Measurements from ENCODE around the gene LDLRAD4. TPM values are rescaled to one million over a fixed set of nuclear protein-coding genes. Genes with fewer than 3 reads are reported as not detected.

Gene LDLRAD4
- total and polyA plus RNA-seq, 9 of the 15 experiments (the other 6 are each of a cell fraction or from before 2014, with no cell fraction given), result 0.01 TPM; not detected in 8

GRCh38 chr18:13616525-13617035 is 398.0 kb downstream of the LDLRAD4 start:
- BruUV-seq (replicated peaks), result no TSS peak
- intact Hi-C loops (cut with micrococcal nuclease), result no loop called here
- Histone ChIP-seq H3K4me1 (replicated peaks in 1 of 2; ENCODE audit: control insufficient read depth in 2 of 2, insufficient read depth in 2 of 2, low read length in 2 of 2) (peaks cover 0 to 12% of the 10 kb centered on the region in 2 experiments; a peak in 2 of 5 replicates), H3K4me3 (no peak overlapping the region), H4K20me1 (replicated peaks; ENCODE audit: control insufficient read depth, insufficient read depth, low read length) (no peaks in the 10 kb centered on the region), H3K9ac (ENCODE audit: insufficient read depth in 1 of 2, low read depth in 2 of 2, low read length in 2 of 2) (no peak overlapping the region), H3K27me3 (ENCODE audit: control insufficient read depth in 2 of 2, insufficient read depth in 2 of 2, low read length in 2 of 2) (peaks cover 45 to 57% of the 10 kb centered on the region in 2 experiments), H3K79me2 (ENCODE audit: control insufficient read depth, insufficient read depth, low read length) (no peaks in the 10 kb centered on the region), H3K36me3 (ENCODE audit: control insufficient read depth, insufficient read depth, low read length) (no peaks in the 10 kb centered on the region), H3K4me2 (ENCODE audit: insufficient read depth, low read length) (no peak overlapping the region), H2AFZ (ENCODE audit: low read depth, low read length) (no peak overlapping the region), H3K27ac (ENCODE audit: extremely low read depth, low read depth, low read length) (no peak overlapping the region), H3K9me1 (ENCODE audit: control insufficient read depth, insufficient read depth, low read length) (no peaks in the 10 kb centered on the region), H3K9me3 (replicated peaks; ENCODE audit: control insufficient read depth, insufficient read depth, low read depth, low read length) (no peaks in the 10 kb centered on the region)
- ATAC-seq, result no peak
- WGBS (ENCODE audit: insufficient coverage, low coverage, missing lambda C conversion rate), result under 1% methylated on average over 15 of the region's 15 CpGs
- CTCF ChIA-PET (ENCODE audit: low intra/inter-chr PET ratio), result no interaction called here
- in situ Hi-C loops (cut with MboI), result no loop called here
- DNase-seq (ENCODE audit: extremely low read depth in 1 of 4, low spot score in 3 of 4), result no peak
- TF ChIP-seq FOXK1 (CRISPR knock-in tag; IDR thresholded peaks at IDR 0.05; ENCODE audit: borderline replicate concordance) (no peak), TAF1 (IDR thresholded peaks at IDR 0.05; ENCODE audit: control insufficient read depth, extremely low read depth, insufficient read depth, low read length, severe bottlenecking) (no peak), HMG20A (CRISPR knock-in tag; conservative IDR thresholded peaks at IDR 0.05) (no peak), ILF3 (IDR thresholded peaks at IDR 0.05; ENCODE audit: borderline replicate concordance) (no peak), BHLHE40 (IDR thresholded peaks at IDR 0.05; ENCODE audit: low read length) (no peak), PCBP2 (IDR thresholded peaks at IDR 0.05; ENCODE audit: low read depth, low read length, poor library complexity, severe bottlenecking) (no peak), SAFB (IDR thresholded peaks at IDR 0.05; ENCODE audit: borderline replicate concordance, low read depth, low read length) (no peak), HINFP (tag; conservative IDR thresholded peaks at IDR 0.05; ENCODE audit: low read depth) (no peak), PYGO2 (tag; IDR thresholded peaks at IDR 0.05) (no peak)
- FAIRE-seq, result no peak
- POLR2A ChIA-PET, result no interaction called here

All from K562 (cell line).